GM23338 (cell line): Measurements from ENCODE around the gene ANGPT4. TPM values are rescaled to one million over a fixed set of nuclear protein-coding genes. Genes with fewer than 3 reads are reported as not detected.
A peak's percentile ranks its signal among the peaks of the same experiment; 100 is the strongest.

ENCODE experiments used
- ATAC-seq: fragments of 200-7000 bp; cut with Tn5 transposase; 3 replicates; pipeline ENCODE4 v1.9.1; 2020
- DNase-seq: peaks from one replicate; pipeline ENCODE4 v3.0.0-alpha.2; 2015; ENCODE audit warnings: low spot score
- H2AFZ ChIP-seq: fragments of 200-600 bp; sonication (generic); 2 replicates; pipeline ENCODE4 v1.8.0; 2016; ENCODE audit warnings: antibody characterized with exemption, mild to moderate bottlenecking, moderate library complexity
- H3F3A ChIP-seq: fragments of 200-600 bp; sonication (generic); replicated peaks from 2 replicates; pipeline ENCODE4 v1.8.0; 2017; ENCODE audit warnings: antibody characterized with exemption, mixed run types, low read depth
- H3K27ac ChIP-seq: fragments of 200-600 bp; sonication (generic); 2 replicates; pipeline ENCODE4 v1.6.1; 2016; ENCODE audit warnings: low read depth
- H3K27me3 ChIP-seq: fragments of 200-600 bp; sonication (generic); 2 replicates; pipeline ENCODE4 v1.8.0; 2016; ENCODE audit warnings: mild to moderate bottlenecking, mixed run types, moderate library complexity; ENCODE audit not compliant: insufficient read depth
- H3K36me3 ChIP-seq: fragments of 200-600 bp; sonication (generic); 2 replicates; pipeline ENCODE4 v1.8.0; 2016; ENCODE audit warnings: mild to moderate bottlenecking; ENCODE audit not compliant: insufficient read depth
- H3K4me1 ChIP-seq: fragments of 200-600 bp; sonication (generic); 2 replicates; pipeline ENCODE4 v1.8.0; 2016; ENCODE audit warnings: mild to moderate bottlenecking, moderate library complexity; ENCODE audit not compliant: insufficient read depth
- H3K4me2 ChIP-seq: fragments of 200-600 bp; sonication (generic); 2 replicates; pipeline ENCODE4 v1.7.1; 2017; ENCODE audit warnings: mixed run types
- H3K4me3 ChIP-seq: fragments of 200-600 bp; sonication (generic); 2 replicates; pipeline ENCODE4 v1.6.1; 2016; ENCODE audit warnings: mixed run types
- H3K79me2 ChIP-seq: fragments of 200-600 bp; sonication (generic); replicated peaks from 2 replicates; pipeline ENCODE4 v1.8.0; 2017; ENCODE audit warnings: mild to moderate bottlenecking; ENCODE audit not compliant: insufficient read depth
- H3K9me2 ChIP-seq: fragments of 200-600 bp; sonication (generic); 2 replicates; pipeline ENCODE4 v1.8.0; 2017; ENCODE audit not compliant: insufficient read depth
- H4K20me1 ChIP-seq: fragments of 200-600 bp; sonication (generic); replicated peaks from 2 replicates; pipeline ENCODE4 v1.8.0; 2017; ENCODE audit warnings: mild to moderate bottlenecking; ENCODE audit not compliant: insufficient read depth
- H3K27ac Mint-ChIP-seq: 2 replicates; pipeline ENCODE4 v1.8.0; 2020; ENCODE audit warnings: inconsistent platforms, mild to moderate bottlenecking, moderate library complexity, mixed read lengths
- H3K27me3 Mint-ChIP-seq: 3 replicates; pipeline ENCODE4 v1.8.0; 2022; ENCODE audit warnings: low read depth, mild to moderate bottlenecking, moderate library complexity, mixed read lengths, inconsistent platforms; ENCODE audit not compliant: insufficient read depth, poor library complexity
- H3K36me3 Mint-ChIP-seq: 3 replicates; pipeline ENCODE4 v1.8.0; 2021; ENCODE audit warnings: low read depth, mild to moderate bottlenecking, inconsistent platforms, moderate library complexity, mixed read lengths
- H3K4me1 Mint-ChIP-seq: 3 replicates; pipeline ENCODE4 v1.8.0; 2020; ENCODE audit warnings: mild to moderate bottlenecking, inconsistent platforms, mixed read lengths
- H3K4me3 Mint-ChIP-seq: 3 replicates; pipeline ENCODE4 v1.8.0; 2021; ENCODE audit warnings: moderate library complexity, mild to moderate bottlenecking, inconsistent platforms, mixed read lengths
- H3K9me3 Mint-ChIP-seq: 3 replicates; pipeline ENCODE4 v1.8.0; 2020; ENCODE audit warnings: moderate library complexity, mild to moderate bottlenecking, inconsistent platforms, mixed read lengths
- EZH2phosphoT487 ChIP-seq: fragments of 200-600 bp; sonication (generic); IDR thresholded peaks from one replicate; pipeline ENCODE4 v1.8.1; 2018; ENCODE audit warnings: antibody characterized with exemption; ENCODE audit not compliant: unreplicated experiment
- JUNB ChIP-seq: IDR thresholded peaks from one replicate; pipeline ENCODE4 v1.6.1; 2016; ENCODE audit warnings: antibody characterized with exemption; ENCODE audit not compliant: unreplicated experiment
- NANOG ChIP-seq: IDR thresholded peaks from 2 replicates; pipeline ENCODE4 v1.6.1; 2016; ENCODE audit warnings: antibody characterized with exemption, borderline replicate concordance
- POLR2AphosphoS5 ChIP-seq: IDR thresholded peaks from 2 replicates; pipeline ENCODE4 v1.6.1; 2016; ENCODE audit warnings: antibody characterized with exemption, low read depth
- REST ChIP-seq: IDR thresholded peaks from one replicate; pipeline ENCODE4 v1.6.1; 2018; ENCODE audit warnings: antibody characterized with exemption; ENCODE audit not compliant: unreplicated experiment
- STAT1 ChIP-seq: IDR thresholded peaks from one replicate; pipeline ENCODE4 v1.6.1; 2016; ENCODE audit warnings: antibody characterized with exemption; ENCODE audit not compliant: unreplicated experiment
- ZNF114 ChIP-seq: fragments of 250-450 bp; sonication (Bioruptor Pico); IDR thresholded peaks from 2 replicates; pipeline ENCODE4 v1.5.0; 2020; ENCODE audit warnings: mild to moderate bottlenecking, moderate library complexity
- ZNF331 ChIP-seq: fragments of 250-450 bp; sonication (Bioruptor Pico); IDR thresholded peaks from 2 replicates; pipeline ENCODE4 v1.5.0; 2020; ENCODE audit warnings: low read depth, mild to moderate bottlenecking, moderate library complexity
- ZNF462 ChIP-seq: fragments of 250-450 bp; sonication (Bioruptor Pico); IDR thresholded peaks from 2 replicates; pipeline ENCODE4 v1.5.0; 2020; ENCODE audit warnings: mild to moderate bottlenecking, moderate library complexity
- polyA plus RNA-seq: library from polyadenylated mRNA; unstranded; fragments of >200 nt; fragmentation: Nextera tagmentation; extraction: Ambion mirVana; gene quantifications from 2 replicates; pipeline ENCODE4 v1.2.1, GENCODE V29; 2016
- total RNA-seq: library from RNA; depleted of rRNA; stranded (reverse); fragments of >200 nt; shearing (Covaris generic); gene quantifications from 2 replicates; pipeline ENCODE4 v1.2.3, GENCODE V29; 2014

Gene ANGPT4
- total and polyA plus RNA-seq, 2 experiments from 2014 or later = 0.17 TPM; not detected in 1

GRCh38 chr20:839015-839414 is 77.1 kb downstream of the ANGPT4 start:
- DNase-seq = peak; percentile 0
- Histone ChIP-seq H3K27ac (no peak overlapping the region), H3K4me1 (peaks cover 20% of the 10 kb centered on the region; the same call in 1 of the 2 replicates), H3K79me2 (no peaks in the 10 kb centered on the region), H3K4me2 (no peak overlapping the region), H2AFZ (no peak overlapping the region), H3K36me3 (no peaks in the 10 kb centered on the region), H3K4me3 (no peak overlapping the region), H3K9me2 (no peaks in the 10 kb centered on the region), H4K20me1 (no peaks in the 10 kb centered on the region), H3K27me3 (peaks cover 50% of the 10 kb centered on the region), H3F3A (0 out of 2 replicates have a peak, but pooled peaks cover 8% of the 10 kb centered on the region)
- no peaks in the 10 kb centered on the region for H3K36me3 Mint-ChIP-seq
- H3K9me3 Mint-ChIP-seq = peaks cover 4% of the 10 kb centered on the region; the same call in 2 of the 3 replicates
- H3K27ac Mint-ChIP-seq = no peak overlapping the region
- H3K27me3 Mint-ChIP-seq = peaks cover 30% of the 10 kb centered on the region
- no peak for ATAC-seq
- H3K4me1 Mint-ChIP-seq = peaks cover 14% of the 10 kb centered on the region
- TF ChIP-seq NANOG = no peak
- TF ChIP-seq REST = no peak
- TF ChIP-seq POLR2AphosphoS5 = no peak
- no peak for TF ChIP-seq STAT1
- no peak for TF ChIP-seq ZNF462
- TF ChIP-seq ZNF114 (CRISPR knock-in tag) = no peak
- TF ChIP-seq EZH2phosphoT487 = no peak
- no peak for TF ChIP-seq JUNB
- no peak for TF ChIP-seq ZNF331 (CRISPR knock-in tag)
- H3K4me3 Mint-ChIP-seq = no peak overlapping the region
